Activated CD4-positive, alpha-beta T cell treated with anti-CD3 and anti-CD28 coated beads for 24 hours (primary cell): ENCODE measurements around the gene AHSP.
"Not testable (repeated sequence)": the region's sequence is repeated elsewhere in the genome, so short reads cannot be mapped to it uniquely, and the experiment has no call there.

Experiments used
- DNase-seq, 2 donors: peaks; one replicate each; pipeline ENCODE4 v3.0.0-alpha.2; 2020; ENCODE audit warnings: low read depth in 2 of 2

The AHSP gene

DNA sequence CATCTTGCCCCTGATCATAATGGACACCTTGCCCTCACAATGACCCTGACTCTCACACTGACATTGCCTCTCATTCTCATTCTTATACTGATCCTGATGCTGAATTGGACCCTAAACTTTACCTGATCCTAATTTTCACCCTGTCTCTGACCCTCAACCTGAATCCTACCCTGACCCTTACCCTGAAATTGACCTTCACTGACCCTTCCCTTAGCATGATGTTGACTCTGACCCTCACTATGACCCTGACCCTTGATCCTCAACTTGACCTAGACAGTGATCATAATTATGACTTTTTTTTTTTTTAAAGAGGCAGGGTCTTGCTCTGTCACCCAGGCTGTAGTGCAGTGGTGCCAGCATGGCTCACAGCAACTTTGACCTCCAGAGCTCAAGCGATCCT is 3.4 kb downstream of the AHSP start:
- DNase-seq = no peak

GRCh38 chr16:31532120-31532519 is 4.4 kb downstream of the AHSP start:
- DNase-seq = no peak

DNA sequence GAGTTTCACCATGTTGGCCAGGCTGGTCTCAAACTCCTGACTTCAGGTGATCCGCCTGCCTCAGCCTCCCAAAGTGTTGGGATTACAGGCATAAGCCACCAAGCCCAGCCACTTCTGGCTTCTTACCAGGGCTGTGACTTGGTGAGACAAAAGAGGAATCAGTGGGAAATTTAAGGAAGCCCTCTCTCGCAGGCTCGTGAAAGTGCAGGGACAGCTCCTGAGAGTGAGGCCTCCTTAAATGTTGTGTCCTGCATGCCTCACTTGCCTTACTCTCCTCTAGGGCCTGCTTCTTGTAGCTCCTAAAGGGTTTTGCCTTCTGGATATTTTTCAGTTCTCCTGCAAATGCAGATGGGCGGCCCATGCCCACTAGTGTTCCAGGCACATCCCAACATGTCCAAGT is 5.2 kb downstream of the AHSP start:
- no peak for DNase-seq

DNA sequence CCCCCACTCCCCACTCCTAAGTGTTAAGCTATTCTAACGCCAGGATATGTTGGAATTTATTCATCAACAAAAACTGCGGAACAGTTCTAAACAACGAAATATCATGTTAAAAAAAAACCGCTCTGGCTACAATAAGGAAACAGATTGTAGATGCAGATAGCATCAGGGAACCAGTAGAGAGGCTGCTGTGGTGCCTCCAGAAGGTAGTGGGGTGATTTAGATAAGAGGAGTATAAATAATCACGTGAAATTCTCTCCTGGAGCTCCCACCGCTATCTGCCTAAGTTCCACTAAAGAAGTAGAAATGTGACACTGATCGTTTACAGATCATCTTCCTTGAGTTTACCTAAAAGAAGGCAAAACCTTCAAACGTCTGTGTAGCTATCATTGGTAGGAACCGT is 8.0 kb downstream of the AHSP start:
- no peak for DNase-seq

DNA sequence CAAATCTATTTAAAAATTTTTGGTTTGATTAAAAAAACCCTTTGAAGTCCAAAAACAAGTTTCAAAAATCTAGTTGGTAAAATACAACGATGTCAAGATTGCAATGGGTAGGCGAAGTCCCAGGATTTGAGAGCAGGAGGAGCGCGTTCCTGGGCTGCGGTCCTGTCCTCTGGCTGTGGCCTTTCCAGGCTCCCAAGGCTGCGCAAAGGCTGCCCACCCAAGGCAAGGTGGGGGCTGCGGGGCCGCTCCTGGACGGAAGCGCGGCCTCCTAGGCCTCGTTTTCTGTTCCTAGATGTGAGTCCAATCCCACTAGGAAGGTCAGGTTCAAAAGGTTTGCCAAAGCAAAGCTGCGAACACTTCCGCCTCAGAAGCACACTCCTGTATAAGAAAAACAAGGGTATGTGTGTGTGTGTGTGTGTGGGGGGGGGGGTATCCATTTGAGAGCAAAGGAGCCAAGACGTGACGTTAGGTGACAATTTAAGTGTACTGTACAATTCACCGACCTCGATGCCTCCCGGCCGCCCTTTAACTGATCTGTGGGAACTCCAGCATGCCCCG is 9.2 kb downstream of the AHSP start:
- no peak for DNase-seq

GRCh38 chr16:31537362-31538242 is 9.9 kb downstream of the AHSP start:
- DNase-seq = no peak

- not testable (repeated sequence) for DNase-seq
Observed at GRCh38 chr16:31538243-31538598, 10.5 kb downstream of the AHSP start.

DNA sequence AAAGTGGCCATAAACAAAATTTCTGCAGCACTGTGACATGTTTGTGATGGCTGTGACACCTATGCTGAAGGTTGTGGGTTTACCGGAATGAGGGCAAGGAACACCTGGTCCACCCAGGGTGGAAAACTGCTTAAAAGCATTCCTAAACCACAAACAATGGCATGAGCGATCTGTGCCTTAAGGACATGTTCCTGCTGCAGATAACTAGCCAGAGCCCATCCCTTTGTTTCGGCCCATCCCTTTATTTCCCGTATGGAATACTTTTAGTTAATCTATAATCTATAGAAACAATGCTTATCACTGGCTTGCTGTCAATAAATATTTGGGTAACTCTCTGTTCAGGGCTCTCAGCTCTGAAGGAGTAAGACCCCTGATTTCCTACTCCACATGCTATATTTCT is 12.1 kb downstream of the AHSP start:
- DNase-seq = not testable (repeated sequence)

- DNase-seq = no peak
Observed at GRCh38 chr16:31542763-31543162, 15.1 kb downstream of the AHSP start.

- DNase-seq = no peak
Observed at GRCh38 chr16:31561426-31562233, 33.9 kb downstream of the AHSP start.

DNA sequence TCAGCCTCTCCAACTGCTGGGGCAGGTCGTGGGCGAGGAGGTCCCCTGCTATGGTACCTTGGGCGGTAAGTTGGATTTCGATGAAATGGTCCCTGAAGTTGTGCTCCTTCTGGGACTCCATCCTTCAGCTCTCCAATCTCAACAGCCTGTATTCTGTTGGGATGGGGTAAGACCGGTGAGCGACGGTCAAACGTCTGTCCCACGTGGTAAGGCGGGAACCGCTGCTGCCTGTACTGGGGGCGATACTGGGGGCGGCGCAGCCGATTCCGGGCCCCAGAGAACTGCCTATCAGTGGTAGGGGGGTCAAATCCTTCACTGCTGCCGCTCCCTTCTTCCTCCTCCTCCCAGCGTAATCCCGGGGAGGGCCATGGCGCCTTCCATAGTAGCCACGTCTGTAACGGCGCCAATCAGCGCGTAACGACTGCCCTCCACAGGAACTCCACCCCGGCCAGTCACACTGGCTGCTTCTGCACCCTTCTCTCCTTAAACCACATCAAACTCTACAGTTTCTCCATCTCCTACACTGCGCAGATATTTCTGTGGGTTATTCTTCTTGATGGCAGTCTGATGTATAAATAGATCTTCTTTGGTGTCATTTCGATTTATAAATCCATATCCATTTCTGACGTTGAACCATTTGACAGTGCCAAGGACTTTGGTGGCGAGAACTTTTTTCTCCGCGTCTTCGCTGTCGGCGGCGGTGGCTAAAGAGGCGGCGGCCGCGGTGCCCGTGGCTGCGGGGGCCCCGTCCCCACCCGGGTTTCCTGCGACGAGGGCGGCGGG is 41.1 kb downstream of the AHSP start:
- no peak for DNase-seq

GRCh38 chr16:31569360-31569717 is 41.6 kb downstream of the AHSP start:
- no peak for DNase-seq

DNA sequence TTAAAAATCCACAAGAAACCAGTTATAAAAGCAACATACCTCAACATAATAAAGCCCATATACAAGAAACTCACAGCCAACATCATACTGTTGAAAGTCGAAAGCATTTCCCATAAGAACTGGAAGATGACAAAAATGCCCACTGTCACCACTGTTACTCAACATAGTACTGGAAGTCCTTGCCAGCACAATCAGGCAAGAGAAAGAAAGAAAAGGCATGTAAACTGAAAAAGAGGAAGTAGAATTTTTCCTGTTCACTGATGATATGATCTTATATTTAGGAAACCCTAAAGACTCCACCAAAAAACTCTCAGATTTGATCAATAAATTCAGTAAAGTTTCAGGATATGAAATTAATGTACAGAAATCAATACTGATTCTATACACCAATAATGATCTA is 45.1 kb downstream of the AHSP start:
- no peak for DNase-seq

DNA sequence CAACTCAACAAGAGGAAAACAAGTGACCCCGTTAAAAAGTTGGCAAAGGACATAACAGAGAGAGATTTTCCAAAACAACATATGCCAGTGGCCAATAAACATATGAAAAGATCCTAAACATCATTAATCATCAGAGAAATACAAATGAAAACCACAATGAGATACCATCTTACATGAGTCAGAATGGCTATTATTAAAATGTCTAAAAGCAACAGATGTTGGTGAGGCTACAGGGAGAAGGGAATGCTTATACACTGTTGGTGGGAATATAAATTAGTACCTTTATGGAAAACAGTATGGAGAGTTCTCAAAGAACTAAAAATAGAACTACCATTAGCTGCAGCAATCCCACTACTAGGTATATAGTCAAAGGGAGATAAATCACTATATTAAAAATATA is 46.5 kb downstream of the AHSP start:
- DNase-seq = not testable (repeated sequence)

DNA sequence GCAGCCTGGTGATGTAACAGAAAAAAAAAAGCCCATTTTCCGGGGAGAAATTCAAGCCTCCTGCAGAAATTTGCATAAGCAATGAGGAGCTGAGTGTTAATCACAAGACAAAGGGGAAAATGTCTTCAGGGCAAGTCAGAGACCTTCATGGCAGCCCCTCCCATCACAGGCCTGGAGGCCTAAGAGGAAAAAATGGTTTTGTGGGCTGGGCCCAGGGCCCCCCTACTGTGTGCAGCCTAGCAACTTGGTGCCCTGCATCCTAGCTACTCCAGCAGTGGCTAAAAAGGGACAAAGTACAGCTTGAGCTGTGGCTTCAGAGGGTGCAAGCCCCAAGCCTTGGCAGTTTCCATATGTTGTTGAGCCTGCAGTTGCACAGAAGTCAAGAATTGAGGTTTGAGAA is 49.7 kb downstream of the AHSP start:
- no peak for DNase-seq
